ENCODE results near the gene RAB3C. TPM values are rescaled to one million over a fixed set of nuclear protein-coding genes. Genes with fewer than 3 reads are reported as not detected.

The RAB3C gene
- total and polyA plus RNA-seq, 2 experiments from 2014 or later, result 15.0 to 30.6 TPM

GRCh38 chr5:58631895-58632294 is 49.0 kb downstream of the RAB3C start:
- no peak for DNase-seq (ENCODE audit: low spot score)
- no peak overlapping the region for H3K27ac Mint-ChIP-seq

More at GRCh38 chr5:58631895-58632294, 49.0 kb downstream of the RAB3C start:
- Histone ChIP-seq H3K27ac (ENCODE audit: low read depth) (no peak overlapping the region), H4K20me1 (replicated peaks; ENCODE audit: insufficient read depth) (no peaks in the 10 kb centered on the region), H3K36me3 (ENCODE audit: insufficient read depth) (no peaks in the 10 kb centered on the region), H3K4me2 (no peak overlapping the region), H3K27me3 (ENCODE audit: insufficient read depth) (no peaks in the 10 kb centered on the region), H3K79me2 (replicated peaks; ENCODE audit: insufficient read depth) (no peaks in the 10 kb centered on the region), H3K4me3 (no peak overlapping the region), H3K9me2 (ENCODE audit: insufficient read depth) (peaks cover 9% of the 10 kb centered on the region), H3F3A (replicated peaks; ENCODE audit: low read depth) (no peaks in the 10 kb centered on the region), H2AFZ (no peak overlapping the region), H3K4me1 (ENCODE audit: insufficient read depth) (peaks cover 10% of the 10 kb centered on the region)
- TF ChIP-seq EZH2 (IDR thresholded peaks at IDR 0.05; ENCODE audit: low read depth, unreplicated experiment), result no peak
- TF ChIP-seq ZNF331 (CRISPR knock-in tag; IDR thresholded peaks at IDR 0.05; ENCODE audit: low read depth), result no peak
- no peak for TF ChIP-seq ZNF462 (CRISPR knock-in tag; IDR thresholded peaks at IDR 0.05)
- no peak for TF ChIP-seq CTCF (conservative IDR thresholded peaks at IDR 0.05; ENCODE audit: low read depth in 2 of 2)
- TF ChIP-seq EZH2phosphoT487 (IDR thresholded peaks at IDR 0.05; ENCODE audit: unreplicated experiment), result no peak
- TF ChIP-seq CREB1 (CRISPR knock-in tag; IDR thresholded peaks at IDR 0.05; ENCODE audit: low read depth), result no peak
- no peak for TF ChIP-seq POLR2AphosphoS5 (IDR thresholded peaks at IDR 0.05; ENCODE audit: low read depth)
- TF ChIP-seq STAT1 (IDR thresholded peaks at IDR 0.05; ENCODE audit: unreplicated experiment), result no peak
- TF ChIP-seq REST (IDR thresholded peaks at IDR 0.05; ENCODE audit: unreplicated experiment), result no peak
- TF ChIP-seq JUNB (IDR thresholded peaks at IDR 0.05; ENCODE audit: unreplicated experiment), result no peak
- TF ChIP-seq ETS1 (IDR thresholded peaks at IDR 0.05), result no peak
- TF ChIP-seq NANOG (IDR thresholded peaks at IDR 0.05; ENCODE audit: borderline replicate concordance), result no peak
- TF ChIP-seq ZNF114 (CRISPR knock-in tag; IDR thresholded peaks at IDR 0.05), result no peak
- Mint-ChIP-seq H3K9me3 (no peaks in the 10 kb centered on the region), H3K4me1 (peaks cover 13% of the 10 kb centered on the region), H3K36me3 (ENCODE audit: low read depth) (no peaks in the 10 kb centered on the region), H3K4me3 (no peak overlapping the region), H3K27me3 (ENCODE audit: insufficient read depth, low read depth, poor library complexity) (no peaks in the 10 kb centered on the region)
- no peak for ATAC-seq
